HepG2 (cell line): ENCODE measurements around the gene DDHD1. TPM values are rescaled to one million over a fixed set of nuclear protein-coding genes. Genes with fewer than 3 reads are reported as not detected.

Experiments used
- ATAC-seq: fragments of 200-7000 bp; cut with Tn5 transposase; 3 replicates; pipeline ENCODE4 v1.9.1; 2020; ENCODE audit warnings: mild to moderate bottlenecking, moderate library complexity
- BruUV-seq: library from RNA; stranded (reverse); fragments of 400-500 nt; replicated peaks from 2 replicates; lab custom pipeline; 2021; lab: Mats Ljungman, UMichigan
- CTCF ChIA-PET: fragments of 300-600 bp; formaldehyde crosslinking; extraction: SDS; loops from one replicate; lab custom pipeline; 2021; ENCODE audit warnings: low total read pairs, inconsistent platforms, low intra/inter-chr PET ratio; lab: Yijun Ruan, JAX
- POLR2A ChIA-PET: fragments of 350-600 bp; sonication (Branson Sonifier 250); formaldehyde crosslinking; loops from one replicate; lab custom pipeline; 2020; ENCODE audit warnings: antibody characterized with exemption, inconsistent platforms; lab: Yijun Ruan, JAX
- DNase-seq: peaks from one replicate; pipeline ENCODE4 v3.0.0-alpha.2; 2015; ENCODE audit warnings: low spot score
- FAIRE-seq: peaks from 3 replicates; lab custom pipeline; 2011; peaks lifted over from hg19 to GRCh38; lab: Jason Lieb, UNC
- H2AFZ ChIP-seq: one replicate; pipeline ENCODE4 v1.6.1; 2011; ENCODE audit warnings: low read length, inconsistent platforms
- H3K27ac ChIP-seq: fragments of 300-600 bp; 3 replicates; pipeline ENCODE4 v1.8.0; 2011; ENCODE audit warnings: mixed run types, mild to moderate bottlenecking, mixed read lengths, low read length, inconsistent platforms; ENCODE audit not compliant: insufficient read depth; ENCODE audit errors: extremely low read length
- H3K27me3 ChIP-seq, 2 experiments: fragments of 200-600 bp in 1 of 2; 2 replicates in 1 of 2; 3 replicates in 1 of 2; pipeline versions ENCODE4 v1.6.0 to v1.8.0; 2011; ENCODE audit warnings: low read length in 2 of 2, mild to moderate bottlenecking in 2 of 2, moderate library complexity in 2 of 2, inconsistent platforms in 1 of 2; ENCODE audit not compliant: insufficient read depth in 2 of 2, control insufficient read depth in 1 of 2
- H3K36me3 ChIP-seq, 2 experiments: fragments of 200-600 bp in 1 of 2; replicated peaks in 1 of 2; 2 replicates in 1 of 2; 3 replicates in 1 of 2; pipeline versions ENCODE4 v1.5.1 to v1.8.0; 2011; ENCODE audit warnings: low read length in 2 of 2, inconsistent platforms in 1 of 2; ENCODE audit not compliant: insufficient read depth in 2 of 2, control insufficient read depth in 1 of 2
- H3K4me1 ChIP-seq: 2 replicates; pipeline ENCODE4 v1.5.1; 2012; ENCODE audit warnings: low read length, inconsistent platforms; ENCODE audit not compliant: insufficient read depth
- H3K4me2 ChIP-seq: 2 replicates; pipeline ENCODE4 v1.6.0; 2011; ENCODE audit warnings: low read depth, low read length, inconsistent platforms
- H3K4me3 ChIP-seq, 3 experiments: fragments of 200-600 bp in 1 of 3; sonication (generic), shearing (Covaris generic) in 1 of 3; replicated peaks in 1 of 3; 2 replicates each; pipeline ENCODE4 v1.5.1; 2011 to 2016; ENCODE audit warnings: low read length in 3 of 3, inconsistent platforms in 2 of 3, low read depth in 2 of 3, mild to moderate bottlenecking in 2 of 3, control low read depth in 1 of 3, mixed read lengths in 1 of 3; ENCODE audit not compliant: insufficient read depth in 1 of 3
- H3K79me2 ChIP-seq: one replicate; pipeline ENCODE4 v1.6.1; 2011; ENCODE audit warnings: low read length, inconsistent platforms; ENCODE audit not compliant: insufficient read depth
- H3K9ac ChIP-seq: 2 replicates; pipeline ENCODE4 v1.6.0; 2011; ENCODE audit warnings: mild to moderate bottlenecking, low read depth, low read length, inconsistent platforms; ENCODE audit not compliant: insufficient read depth
- H3K9me3 ChIP-seq: 2 replicates; pipeline ENCODE4 v1.5.1; 2012; ENCODE audit warnings: mild to moderate bottlenecking, low read length
- H4K20me1 ChIP-seq: 2 replicates; pipeline ENCODE4 v1.6.0; 2011; ENCODE audit warnings: inconsistent platforms, mild to moderate bottlenecking, low read length, moderate library complexity; ENCODE audit not compliant: insufficient read depth
- BCL6 ChIP-seq: IDR thresholded peaks from 2 replicates; pipeline ENCODE4 v1.6.1; 2016; ENCODE audit warnings: missing genetic modification reagents, missing compliant biosample characterization
- CEBPB ChIP-seq: IDR thresholded peaks from 2 replicates; pipeline ENCODE4 v1.6.1; 2011; ENCODE audit warnings: low read depth, low read length, improper control_type of control experiment, borderline replicate concordance
- CEBPG ChIP-seq: IDR thresholded peaks from 2 replicates; pipeline ENCODE4 v1.6.1; 2016
- GTF2F1 ChIP-seq: fragments of 150-350 bp; IDR thresholded peaks from 2 replicates; pipeline ENCODE4 v1.6.1; 2014; ENCODE audit warnings: low read length
- KDM4B ChIP-seq: sonication (generic); formaldehyde crosslinking; IDR thresholded peaks from 2 replicates; pipeline ENCODE4 v1.4.0; 2020; ENCODE audit warnings: missing genetic modification reagents
- LCORL ChIP-seq, 2 experiments: fragments of 450-650 bp in 1 of 2; sonication (generic) in 1 of 2; formaldehyde crosslinking in 1 of 2; IDR thresholded peaks; 2 replicates each; pipeline versions ENCODE4 v1.5.0 to v1.6.1; 2017 to 2020; ENCODE audit warnings: antibody characterized with exemption in 1 of 2, missing genetic modification reagents in 1 of 2
- MAX ChIP-seq: IDR thresholded peaks from 2 replicates; pipeline ENCODE4 v1.6.1; 2012; ENCODE audit warnings: inconsistent platforms
- PPARG ChIP-seq: conservative IDR thresholded peaks from 2 replicates; pipeline ENCODE4 v1.6.1; 2016; ENCODE audit warnings: missing biosample characterization, missing genetic modification reagents
- RXRB ChIP-seq: IDR thresholded peaks from 2 replicates; pipeline ENCODE4 v1.6.1; 2016; ENCODE audit warnings: borderline replicate concordance, missing genetic modification reagents, missing compliant biosample characterization
- ZGPAT ChIP-seq: IDR thresholded peaks from 2 replicates; pipeline ENCODE4 v1.6.1; 2016; ENCODE audit warnings: mild to moderate bottlenecking
- WGBS: methylation state at CpG from one replicate; pipeline ENCODE4 v1.1.6; 2017; ENCODE audit warnings: low lambda C conversion rate; 5-methylcytosine and 5-hydroxymethylcytosine counted together
- in situ Hi-C: cut with HindIII; loops from 2 replicates; pipeline ENCODE4 v1.10.0; 2017; ENCODE audit warnings: low pct_unique_long_range_greater_than_20kb; ENCODE audit not compliant: extremely low pct_ligation_motif_present
- intact Hi-C: fragments of 100-400 bp; cut with micrococcal nuclease; formaldehyde crosslinking; loops from one replicate; pipeline ENCODE4 v1.10.0; 2022; ENCODE audit not compliant: unreplicated experiment
- polyA plus RNA-seq, 8 experiments: library from polyadenylated mRNA; depleted of rRNA in 3 of 8; stranded (reverse) in 7 of 8; unstranded in 1 of 8; fragments of >200 nt; fragmentation: Illumina TruSeq in 4 of 8; extraction: Trizol in 4 of 8; gene quantifications; 2 replicates each; pipeline versions ENCODE4 v1.2.1 to v1.2.3, GENCODE V29; 2011 to 2016; ENCODE audit warnings: low read depth in 4 of 8, missing spikeins in 1 of 8, mixed read lengths in 1 of 8; ENCODE audit not compliant: insufficient read depth in 1 of 8
- total RNA-seq, 5 experiments: library from RNA; depleted of rRNA; stranded (reverse); fragments of >200 nt; fragmentation: Illumina TruSeq; extraction: Trizol; gene quantifications; 2 replicates each; pipeline ENCODE4 v1.2.3, GENCODE V29; 2016; ENCODE audit warnings: low read depth in 1 of 5

Gene DDHD1
- total and polyA plus RNA-seq, 2 of the 13 experiments (the other 11 are each of a cell fraction or from before 2014, with no cell fraction given): 4.6 to 8.3 TPM

GRCh38 chr14:53032838-53033390 lies 120.2 kb downstream of the DDHD1 start:
- no peaks in the 10 kb centered on the region for H3K27me3 ChIP-seq
- peak; percentile 17 for DNase-seq
- H3K4me1 ChIP-seq: peaks cover 17% of the 10 kb centered on the region
- ATAC-seq: no peak
- in situ Hi-C loops (no loop called here), intact Hi-C loops (no loop called here)
- no peak overlapping the region for H3K9ac ChIP-seq
- POLR2A ChIA-PET: no interaction called here
- no peaks in the 10 kb centered on the region for H3K9me3 ChIP-seq
- no peak overlapping the region for H3K4me3 ChIP-seq
- H3K27ac ChIP-seq: no peak overlapping the region
- no TSS peak for BruUV-seq
- H3K36me3 ChIP-seq: no peaks in the 10 kb centered on the region
- H4K20me1 ChIP-seq: no peaks in the 10 kb centered on the region
- no peaks in the 10 kb centered on the region for H3K79me2 ChIP-seq
- no peak for TF ChIP-seq LCORL (IDR thresholded peaks at IDR 0.05)
- no peak for TF ChIP-seq LCORL (CRISPR knock-in tag; IDR thresholded peaks at IDR 0.05)
- peak; percentile 89; the same call in 1 of the 2 replicates for TF ChIP-seq RXRB (CRISPR knock-in tag)
- TF ChIP-seq KDM4B (CRISPR knock-in tag): no peak
- peak; percentile 28; the same call in 1 of the 2 replicates for TF ChIP-seq BCL6 (CRISPR knock-in tag)
- TF ChIP-seq GTF2F1: no peak
- no peak for TF ChIP-seq ZGPAT
- peak; percentile 30; the same call in 1 of the 2 replicates for TF ChIP-seq CEBPB
- TF ChIP-seq MAX: no peak
- TF ChIP-seq PPARG: peak; percentile 87
- TF ChIP-seq CEBPG (CRISPR knock-in tag): peak; percentile 64
- CTCF ChIA-PET: no interaction called here
- FAIRE-seq: peak; percentile 48
- 100% methylated on average over 1 of the region's 1 CpG for WGBS
- no peak overlapping the region for H2AFZ ChIP-seq
- H3K4me2 ChIP-seq: no peak overlapping the region
